ENCODE results near the gene UBXN6.
A peak's percentile ranks its signal among the peaks of the same experiment; 100 is the strongest.

Gene UBXN6

GRCh38 chr19:4402171-4403004 is 55.2 kb downstream of the UBXN6 start, which contains the start of gene CHAF1A:
CHAF1A (plus strand) TSS chr19:4402640; CDS start chr19:4402763, 123 bp downstream.
- peak; percentile 99 for DNase-seq

DNA sequence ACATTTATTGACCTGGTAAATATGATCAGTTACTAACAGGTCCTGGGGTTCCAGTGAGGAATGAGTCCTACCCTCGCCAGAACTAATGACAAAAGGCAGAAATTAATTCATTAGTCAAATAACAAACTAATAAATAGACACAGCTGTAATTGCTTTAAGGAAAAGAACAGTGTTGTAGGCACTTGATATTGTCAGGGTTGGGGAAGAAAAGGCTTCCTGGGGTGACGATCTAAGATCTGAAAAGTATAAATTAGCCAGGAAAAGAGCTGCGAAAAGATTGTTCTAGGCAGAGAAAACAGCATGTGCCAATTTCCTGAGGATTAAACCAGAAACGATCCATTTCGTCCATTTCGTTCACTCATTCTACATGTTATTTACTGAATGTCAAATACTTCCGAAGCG is 55.8 kb downstream of the UBXN6 start:
- no peak for DNase-seq

DNA sequence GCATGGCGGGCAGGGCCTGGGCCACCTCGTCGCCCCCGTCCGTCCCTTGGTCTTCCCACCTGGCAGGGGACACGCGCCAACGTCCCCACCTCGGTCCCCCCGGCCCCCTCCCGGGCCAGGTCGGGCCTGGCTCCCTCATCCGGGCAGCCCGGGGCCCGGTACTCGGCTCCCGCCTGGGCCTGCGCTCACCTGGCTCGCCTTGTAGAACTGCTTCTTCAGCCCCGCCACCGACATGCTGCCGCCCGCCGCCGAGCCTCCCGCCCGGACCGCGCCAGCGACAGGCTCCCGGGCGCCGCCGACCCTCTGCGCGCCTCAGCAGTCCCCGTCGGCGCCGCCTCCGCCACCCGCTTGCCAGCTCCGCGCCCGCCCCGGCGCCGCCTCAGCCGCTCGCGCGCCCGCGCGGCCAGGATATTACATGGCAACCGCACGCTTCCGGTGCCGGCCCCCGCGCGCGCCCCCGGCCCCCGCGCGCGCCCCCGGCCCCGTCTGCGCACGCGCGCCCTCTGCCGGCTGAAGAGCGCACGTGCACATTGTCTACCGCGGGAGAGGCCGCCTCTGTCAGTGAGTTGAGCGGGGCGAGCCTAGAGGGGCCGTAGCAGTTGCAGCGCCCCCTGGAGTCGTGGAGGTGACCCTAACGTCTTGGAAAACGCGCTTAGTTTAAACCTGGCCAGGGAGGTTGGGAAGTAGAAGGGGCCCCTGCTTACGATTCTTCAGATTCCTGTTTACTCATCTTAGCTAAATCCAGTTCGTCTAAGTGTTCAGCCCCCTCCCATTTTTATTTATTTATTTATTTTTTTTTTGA is 57.3 kb downstream of the UBXN6 start, which contains the start of gene SH3GL1:
SH3GL1 (minus strand) TSS at position 413 of the 802 bp plus-strand sequence; CDS start at position 234, 179 bp downstream.
- peak; percentile 69 for DNase-seq

DNA sequence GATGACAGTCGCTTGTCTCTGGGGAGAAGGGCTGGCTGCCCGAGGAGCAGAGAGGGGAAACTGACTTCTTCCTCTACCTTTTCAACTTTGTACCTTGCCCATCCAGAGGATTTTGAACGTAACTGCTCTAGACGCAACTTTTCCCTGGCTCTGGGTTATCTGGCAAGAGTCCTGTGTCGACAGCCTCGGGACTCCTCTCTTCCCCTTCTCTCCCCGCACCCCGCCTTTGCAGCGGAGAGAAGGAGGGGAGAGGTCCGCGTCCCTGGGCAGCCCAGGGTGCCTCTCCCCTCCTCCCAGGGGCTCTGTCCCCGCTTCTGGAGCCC is 57.8 kb downstream of the UBXN6 start:
- DNase-seq = no peak

DNA sequence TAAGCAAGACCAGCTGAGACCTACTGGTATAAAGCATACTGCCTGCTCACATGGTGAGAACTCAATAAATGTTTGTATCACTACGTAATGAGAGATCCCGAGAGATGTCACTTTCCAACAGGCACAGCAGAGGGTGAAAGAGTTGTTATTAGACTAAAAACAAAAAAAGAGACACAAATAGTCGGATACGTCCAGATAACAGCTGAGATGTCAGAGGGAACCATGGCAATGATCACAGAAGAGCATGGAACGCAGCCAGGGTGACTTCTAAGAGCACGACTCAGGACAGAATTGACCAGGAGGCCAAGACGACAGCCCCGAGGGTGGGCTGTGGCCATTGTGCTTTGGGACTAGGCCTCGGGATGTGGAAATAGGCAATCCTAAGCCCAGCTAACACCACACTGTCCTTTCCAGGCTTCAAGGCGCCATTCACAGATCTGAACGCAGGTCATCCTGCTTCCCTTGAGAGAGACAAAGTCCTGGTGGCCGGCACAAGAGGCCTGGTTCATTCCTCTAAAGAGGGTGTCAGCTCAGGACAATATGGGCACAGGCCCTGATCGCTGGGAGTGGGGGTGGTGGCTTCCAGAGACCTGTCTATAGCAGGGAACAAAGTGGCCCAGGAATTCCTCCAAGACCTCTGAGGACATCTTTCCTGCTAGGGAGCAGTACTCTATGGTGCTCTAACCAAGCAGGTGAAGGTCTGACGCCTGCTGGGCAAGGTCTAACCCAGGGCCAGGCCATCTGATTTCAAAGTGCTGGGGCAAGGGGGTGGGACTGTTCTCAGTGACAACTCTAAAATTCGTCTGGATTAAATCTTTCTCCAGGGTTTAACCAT is 60.4 kb downstream of the UBXN6 start:
- no peak for DNase-seq

Data from DMS79 (cell line).